ENCODE data around the gene IQSEC1.

GRCh38 chr3:12859840-12860239 is 213.4 kb downstream of the IQSEC1 start:
- no peak for TF ChIP-seq CTCF (IDR thresholded peaks at IDR 0.05)
- TF ChIP-seq POLR2A (IDR thresholded peaks at IDR 0.05) = no peak
- TF ChIP-seq POLR2AphosphoS5 (IDR thresholded peaks at IDR 0.05) = no peak

All from prostate gland (tissue), 2 donors.